Measurements from ENCODE around the gene FRMPD2.
"Not testable (repeated sequence)": the region's sequence is repeated elsewhere in the genome, so short reads cannot be mapped to it uniquely, and the experiment has no call there.

The FRMPD2 gene

DNA sequence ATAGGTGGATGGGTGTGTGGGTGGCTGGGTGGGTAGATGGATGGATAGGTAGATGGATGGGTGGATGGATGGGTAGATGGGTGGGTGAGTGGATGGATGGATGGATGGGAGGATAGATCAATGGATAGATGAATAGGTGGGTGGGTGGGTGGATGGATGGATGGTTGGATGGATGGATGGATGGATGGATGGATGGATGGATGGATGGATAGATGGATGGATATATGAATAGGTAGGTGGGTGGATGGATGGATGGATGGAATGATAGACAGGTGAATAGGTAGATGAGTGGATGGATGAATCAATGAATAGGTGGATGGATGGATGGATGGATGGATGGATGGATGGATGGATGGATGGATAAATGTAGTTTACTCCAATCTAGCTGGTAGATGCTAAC, 52.7 kb downstream of the FRMPD2 start:
- CTCF ChIA-PET = no interaction called here
- POLR2A ChIA-PET = no interaction called here
- DNase-seq (ENCODE audit: extremely low spot score) = no peak
- no peak for TF ChIP-seq CTCF (IDR thresholded peaks at IDR 0.05; ENCODE audit: control extremely low read depth, extremely low read depth, low read depth, missing control alignments)

DNA sequence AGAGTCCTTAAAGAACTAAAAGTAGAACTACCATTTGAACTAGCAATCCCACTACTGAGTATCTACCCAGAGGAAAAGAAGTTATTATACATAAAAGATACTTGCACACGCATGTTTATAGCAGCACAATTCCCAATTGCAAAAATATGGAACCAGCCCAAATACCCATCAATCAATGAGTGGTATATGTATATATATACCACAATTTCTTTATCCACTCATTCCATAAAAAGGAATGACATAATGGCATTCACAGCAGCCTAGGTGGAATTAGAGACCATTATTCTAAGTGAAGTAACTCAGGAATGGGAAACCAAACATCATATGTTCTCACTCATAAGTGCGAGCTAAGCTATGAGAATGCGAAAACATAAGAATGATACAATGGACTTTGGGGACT, 53.5 kb downstream of the FRMPD2 start:
- POLR2A ChIA-PET = not testable (repeated sequence)

GRCh38 chr10:48219194-48219593, 55.3 kb downstream of the FRMPD2 start:
- CTCF ChIA-PET = interaction anchor here (1.2 kb wide), 1 partner anchor 8 kb away, joined by 4 read pairs; no protein-coding TSS in a partner anchor

More for the DNA sequence above, 53.5 kb downstream of the FRMPD2 start:
- CTCF ChIA-PET; DNase-seq (ENCODE audit: extremely low spot score): not testable (repeated sequence)

DNA sequence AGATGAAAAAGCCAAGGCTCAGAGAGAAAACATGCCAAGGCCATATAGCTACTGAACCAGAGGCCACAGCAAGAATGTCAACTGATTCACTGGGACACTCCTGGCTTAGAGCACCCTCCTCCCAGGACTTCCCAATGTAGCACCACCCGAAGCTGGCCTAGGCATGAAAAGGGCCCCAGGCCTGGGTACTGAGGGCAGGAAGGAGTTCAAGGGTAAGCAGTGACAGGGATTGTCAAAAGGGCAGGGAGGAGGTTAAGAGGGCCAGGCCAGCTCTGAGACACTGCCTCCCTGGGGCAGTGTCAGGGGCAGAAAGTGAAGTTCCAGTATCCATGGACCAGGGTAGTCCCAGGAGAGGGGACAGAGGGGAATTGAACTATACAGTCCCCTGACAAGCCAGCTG, 57.8 kb downstream of the FRMPD2 start:
- DNase-seq (ENCODE audit: extremely low spot score) = no peak
- ChIA-PET POLR2A (no interaction called here), CTCF (interaction anchor here (1.2 to 5.5 kb wide), 5 partner anchors 9 to 74 kb away, joined by 4 to 38 read pairs (median 6); no protein-coding TSS in a partner anchor)
- TF ChIP-seq CTCF (IDR thresholded peaks at IDR 0.05; ENCODE audit: control extremely low read depth, extremely low read depth, low read depth, missing control alignments) = no peak

More at GRCh38 chr10:48219194-48219593, 55.3 kb downstream of the FRMPD2 start:
- TF ChIP-seq CTCF (IDR thresholded peaks at IDR 0.05; ENCODE audit: control extremely low read depth, extremely low read depth, low read depth, missing control alignments) = no peak
- no peak for DNase-seq (ENCODE audit: extremely low spot score)
- POLR2A ChIA-PET = no interaction called here

- CTCF ChIA-PET = interaction anchor here (0.7 to 5.5 kb wide), 7 partner anchors 9 to 75 kb away, joined by 3 to 38 read pairs (median 6); no protein-coding TSS in a partner anchor
- TF ChIP-seq CTCF (IDR thresholded peaks at IDR 0.05; ENCODE audit: control extremely low read depth, extremely low read depth, low read depth, missing control alignments) = no peak
- POLR2A ChIA-PET = no interaction called here
- no peak for DNase-seq (ENCODE audit: extremely low spot score)
Observed at GRCh38 chr10:48216204-48216505, 58.3 kb downstream of the FRMPD2 start.

- TF ChIP-seq CTCF (IDR thresholded peaks at IDR 0.05; ENCODE audit: control extremely low read depth, extremely low read depth, low read depth, missing control alignments) = peak; percentile 66
- DNase-seq (ENCODE audit: extremely low spot score) = peak; percentile 48
- POLR2A ChIA-PET = no interaction called here
- CTCF ChIA-PET = interaction anchor here (0.7 to 5.5 kb wide), 7 partner anchors 10 to 75 kb away, joined by 3 to 38 read pairs (median 6); no protein-coding TSS in a partner anchor
Observed at GRCh38 chr10:48215486-48216203, 58.9 kb downstream of the FRMPD2 start.

DNA sequence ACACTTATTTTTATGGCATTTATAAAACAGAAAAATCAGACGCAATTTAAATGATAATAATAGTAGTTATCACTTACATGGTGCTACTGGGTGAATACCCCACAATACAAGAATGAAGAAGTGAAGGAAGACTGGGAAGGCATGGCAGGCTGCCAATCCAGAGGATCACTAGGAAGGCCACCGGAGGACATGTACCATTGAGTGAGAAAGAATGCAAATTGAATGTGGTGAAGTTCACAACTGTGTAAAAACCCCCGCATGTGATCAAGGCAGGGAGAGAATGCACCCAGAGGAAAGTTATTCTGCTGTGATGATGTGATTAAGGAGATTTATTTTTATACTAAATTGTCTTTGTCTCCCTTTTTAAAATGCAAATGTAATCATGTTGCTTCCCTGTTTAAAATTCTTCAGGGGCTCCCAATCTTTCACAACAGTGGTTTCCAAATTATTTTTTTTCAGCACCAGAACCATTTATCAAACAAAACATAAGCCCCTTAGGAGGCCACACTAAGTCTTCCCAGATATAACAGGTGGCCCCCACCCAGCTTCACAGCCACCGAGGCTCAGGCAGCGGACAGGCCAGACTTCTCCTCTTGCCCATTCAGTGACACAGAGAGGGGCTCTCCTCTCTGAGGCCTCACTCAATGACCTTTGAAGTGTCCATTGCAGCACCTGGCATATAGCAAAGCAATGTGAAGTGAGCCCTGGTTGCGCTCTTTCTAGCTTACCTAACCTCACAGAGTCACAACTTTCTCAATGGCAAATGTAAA, 59.6 kb downstream of the FRMPD2 start:
- ChIA-PET CTCF (interaction anchor here (1.3 to 5.5 kb wide), 4 partner anchors 10 to 76 kb away, joined by 3 to 38 read pairs (median 12); no protein-coding TSS in a partner anchor), POLR2A (no interaction called here)
- DNase-seq (ENCODE audit: extremely low spot score) = no peak
- no peak for TF ChIP-seq CTCF (IDR thresholded peaks at IDR 0.05; ENCODE audit: control extremely low read depth, extremely low read depth, low read depth, missing control alignments)
